SK-N-SH (cell line): ENCODE results near the gene STX16. TPM values are rescaled to one million over a fixed set of nuclear protein-coding genes. Genes with fewer than 3 reads are reported as not detected.

Source experiments
- CTCF ChIA-PET: fragments of 300-600, 350-600 bp; formaldehyde crosslinking; extraction: SDS; loops from one replicate; lab custom pipeline; 2021; lab: Yijun Ruan, JAX
- POLR2A ChIA-PET: fragments of 350-600 bp; sonication (Branson Sonifier 250); formaldehyde crosslinking; extraction: SDS; loops from one replicate; lab custom pipeline; 2020; ENCODE audit warnings: antibody characterized with exemption, inconsistent platforms; lab: Yijun Ruan, JAX
- DNase-seq: peaks from one replicate; pipeline ENCODE4 v3.0.0; 2012
- H2AFZ ChIP-seq: fragments of 200-600 bp; sonication (generic); 2 replicates; pipeline ENCODE4 v1.8.1; 2016; ENCODE audit warnings: antibody characterized with exemption, mild to moderate bottlenecking, low read depth
- H3F3A ChIP-seq: fragments of 200-600 bp; sonication (generic); replicated peaks from 2 replicates; pipeline ENCODE3; 2016; ENCODE audit warnings: antibody characterized with exemption, mild to moderate bottlenecking; ENCODE audit not compliant: insufficient read depth
- H3K27ac ChIP-seq, 2 experiments: fragments of 200-500 bp in 1 of 2; fragments of 200-600 bp in 1 of 2; sonication (Bioruptor generic) in 1 of 2; sonication (generic), shearing (Covaris generic) in 1 of 2; 2 replicates each; pipeline versions ENCODE4 v1.5.1 to v1.6.1; 2014 to 2016; ENCODE audit warnings: low read depth in 2 of 2, inconsistent platforms in 1 of 2, low read length in 1 of 2, mild to moderate bottlenecking in 1 of 2, mixed read lengths in 1 of 2
- H3K27me3 ChIP-seq: fragments of 200-600 bp; sonication (generic), shearing (Covaris generic); 2 replicates; pipeline ENCODE4 v1.6.1; 2016; ENCODE audit warnings: mixed run types; ENCODE audit not compliant: insufficient read depth
- H3K36me3 ChIP-seq, 2 experiments: fragments of 200-500 bp in 1 of 2; fragments of 200-600 bp in 1 of 2; sonication (Bioruptor generic) in 1 of 2; sonication (generic) in 1 of 2; replicated peaks in 1 of 2; 2 replicates each; pipeline versions ENCODE3 to v1.5.1; 2014 to 2016; ENCODE audit warnings: low read length in 1 of 2, mild to moderate bottlenecking in 1 of 2; ENCODE audit not compliant: insufficient read depth in 2 of 2, control insufficient read depth in 1 of 2
- H3K4me1 ChIP-seq, 2 experiments: fragments of 200-500 bp in 1 of 2; fragments of 200-600 bp in 1 of 2; sonication (Bioruptor generic) in 1 of 2; sonication (generic), shearing (Covaris generic) in 1 of 2; 2 replicates each; pipeline versions ENCODE4 v1.5.1 to v1.6.1; 2014 to 2016; ENCODE audit warnings: low read depth in 1 of 2, low read length in 1 of 2, mixed run types in 1 of 2; ENCODE audit not compliant: insufficient read depth in 2 of 2, control insufficient read depth in 1 of 2
- H3K4me2 ChIP-seq: fragments of 200-600 bp; sonication (generic), shearing (Covaris generic); 2 replicates; pipeline ENCODE4 v1.6.1; 2017; ENCODE audit warnings: mixed run types
- H3K4me3 ChIP-seq, 2 experiments: fragments of 200-500 bp in 1 of 2; fragments of 200-600 bp in 1 of 2; sonication (Bioruptor generic) in 1 of 2; sonication (generic), shearing (Covaris generic) in 1 of 2; 2 replicates each; pipeline versions ENCODE4 v1.5.1 to v1.8.1; 2014 to 2016; ENCODE audit warnings: low read depth in 2 of 2, inconsistent platforms in 1 of 2, low read length in 1 of 2, mild to moderate bottlenecking in 1 of 2, mixed read lengths in 1 of 2, moderate library complexity in 1 of 2
- H3K79me2 ChIP-seq: fragments of 200-600 bp; sonication (generic); 2 replicates; pipeline ENCODE4 v1.8.1; 2017; ENCODE audit warnings: mild to moderate bottlenecking; ENCODE audit not compliant: insufficient read depth
- H3K9ac ChIP-seq: fragments of 200-600 bp; sonication (generic); 2 replicates; pipeline ENCODE4 v1.6.1; 2017; ENCODE audit warnings: mixed run types
- H3K9me2 ChIP-seq: fragments of 200-600 bp; sonication (generic); 2 replicates; pipeline ENCODE4 v1.6.1; 2017; ENCODE audit warnings: mixed run types
- H3K9me3 ChIP-seq: fragments of 200-600 bp; sonication (generic); 2 replicates; pipeline ENCODE4 v1.6.1; 2017; ENCODE audit warnings: mixed run types, mild to moderate bottlenecking, moderate library complexity
- H4K20me1 ChIP-seq: fragments of 200-600 bp; sonication (generic); 2 replicates; pipeline ENCODE4 v1.6.1; 2017; ENCODE audit warnings: mild to moderate bottlenecking, mixed run types; ENCODE audit not compliant: insufficient read depth
- CHD2 ChIP-seq: fragments of 150-350 bp; IDR thresholded peaks from 2 replicates; pipeline ENCODE4 v1.6.1; 2018; ENCODE audit warnings: low read length; ENCODE audit not compliant: partially characterized antibody
- FOXJ3 ChIP-seq: sonication (generic); formaldehyde crosslinking; IDR thresholded peaks from 2 replicates; pipeline ENCODE4 v1.5.1; 2020; ENCODE audit warnings: mild to moderate bottlenecking, missing genetic modification reagents
- FOXM1 ChIP-seq: IDR thresholded peaks from 2 replicates; pipeline ENCODE4 v1.4.0; 2012; ENCODE audit warnings: low read depth, mild to moderate bottlenecking
- GATA2 ChIP-seq: sonication (generic); formaldehyde crosslinking; IDR thresholded peaks from 2 replicates; pipeline ENCODE4 v1.5.0; 2020; ENCODE audit warnings: mild to moderate bottlenecking, missing genetic modification reagents
- POLR2AphosphoS5 ChIP-seq: IDR thresholded peaks from 2 replicates; pipeline ENCODE4 v1.6.1; 2012; ENCODE audit warnings: low read depth, low read length
- RFX5 ChIP-seq: IDR thresholded peaks from 2 replicates; pipeline ENCODE4 v1.6.1; 2012; ENCODE audit warnings: mild to moderate bottlenecking, improper control_type of control experiment, low read length
- SIN3A ChIP-seq: IDR thresholded peaks from 2 replicates; pipeline ENCODE4 v1.6.1; 2012; ENCODE audit warnings: low read depth, mild to moderate bottlenecking, low read length, moderate library complexity, borderline replicate concordance
- SMC3 ChIP-seq: IDR thresholded peaks from 2 replicates; pipeline ENCODE4 v1.6.1; 2012; ENCODE audit warnings: low read depth, low read length, improper control_type of control experiment
- YY1 ChIP-seq: IDR thresholded peaks from 2 replicates; pipeline ENCODE4 v1.4.0; 2012; ENCODE audit warnings: low read depth, mild to moderate bottlenecking
- WGBS: methylation state at CpG from one replicate; pipeline ENCODE4 v1.1.6; 2017; ENCODE audit warnings: low lambda C conversion rate; 5-methylcytosine and 5-hydroxymethylcytosine counted together
- polyA plus RNA-seq, 3 experiments: library from polyadenylated mRNA; depleted of rRNA; stranded (reverse); fragments of >200 nt; gene quantifications; 2 replicates each; pipeline ENCODE4 v1.2.3, GENCODE V29; 2012
- TF ChIP-seq, protein P1 (sequence below): fragments of 150-350 bp; IDR thresholded peaks from 2 replicates; pipeline ENCODE4 v1.6.1; 2017; ENCODE audit warnings: antibody characterized with exemption, low read length, low read depth, borderline replicate concordance
- TF ChIP-seq, protein P2 (sequence below): IDR thresholded peaks from 2 replicates; pipeline ENCODE4 v1.4.0; 2012; ENCODE audit warnings: low read depth
- TF ChIP-seq, protein P3 (sequence below): IDR thresholded peaks from 2 replicates; pipeline ENCODE4 v1.6.1; 2012; ENCODE audit warnings: mild to moderate bottlenecking, low read depth, low read length, moderate library complexity

The STX16 gene
- polyA plus RNA-seq, 1 of the 3 experiments (the other 2 are of a cell fraction) = 63.8 TPM

DNA sequence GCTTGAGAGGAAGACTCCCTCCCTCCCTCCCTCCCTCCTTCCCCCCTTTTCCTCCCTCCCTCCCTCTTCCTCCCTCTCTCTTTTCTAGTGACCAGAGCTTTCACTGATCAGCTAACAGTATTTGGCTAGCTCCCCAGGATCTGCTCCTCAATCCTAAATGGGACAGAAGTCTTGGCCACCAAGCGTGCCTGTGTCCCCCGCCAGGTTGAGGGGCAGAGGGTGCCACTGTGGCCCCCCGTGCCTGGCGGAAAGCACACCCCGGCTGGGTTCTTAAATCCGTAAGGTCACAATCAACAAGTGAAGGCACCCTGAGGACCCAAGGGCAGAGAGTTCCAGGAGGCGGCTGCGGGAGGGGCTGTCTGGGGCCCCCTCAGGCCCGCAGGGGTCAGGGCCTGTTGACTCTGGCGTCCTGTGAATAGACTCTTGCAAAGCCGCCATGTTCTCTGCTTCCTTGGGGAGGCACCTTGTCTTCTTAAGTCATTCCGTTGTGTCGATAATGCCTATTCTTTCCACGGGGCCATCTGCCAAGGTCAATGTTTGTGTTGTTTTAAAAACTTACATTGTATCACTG lies 38.9 kb upstream of the STX16 start:
- no peak for DNase-seq
- no peaks in the 10 kb centered on the region for H3K36me3 ChIP-seq
- no peaks in the 10 kb centered on the region for H4K20me1 ChIP-seq
- no peak overlapping the region for H3K4me2 ChIP-seq
- H3K4me1 ChIP-seq = peaks cover 0 to 19% of the 10 kb centered on the region in 2 experiments; a peak in 2 of 4 replicates
- no peak overlapping the region for H3K9ac ChIP-seq
- TF ChIP-seq, protein P1, sequence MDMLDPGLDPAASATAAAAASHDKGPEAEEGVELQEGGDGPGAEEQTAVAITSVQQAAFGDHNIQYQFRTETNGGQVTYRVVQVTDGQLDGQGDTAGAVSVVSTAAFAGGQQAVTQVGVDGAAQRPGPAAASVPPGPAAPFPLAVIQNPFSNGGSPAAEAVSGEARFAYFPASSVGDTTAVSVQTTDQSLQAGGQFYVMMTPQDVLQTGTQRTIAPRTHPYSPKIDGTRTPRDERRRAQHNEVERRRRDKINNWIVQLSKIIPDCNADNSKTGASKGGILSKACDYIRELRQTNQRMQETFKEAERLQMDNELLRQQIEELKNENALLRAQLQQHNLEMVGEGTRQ = no peak
- TF ChIP-seq CHD2 (no peak), RFX5 (no peak), SIN3A (no peak), FOXJ3 (no peak)
- TF ChIP-seq, protein P2, sequence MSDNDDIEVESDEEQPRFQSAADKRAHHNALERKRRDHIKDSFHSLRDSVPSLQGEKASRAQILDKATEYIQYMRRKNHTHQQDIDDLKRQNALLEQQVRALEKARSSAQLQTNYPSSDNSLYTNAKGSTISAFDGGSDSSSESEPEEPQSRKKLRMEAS = no peak
- no peaks in the 10 kb centered on the region for H3K9me2 ChIP-seq
- H3F3A ChIP-seq = no peaks in the 10 kb centered on the region
- no peaks in the 10 kb centered on the region for H3K79me2 ChIP-seq
- H2AFZ ChIP-seq = no peak overlapping the region
- H3K9me3 ChIP-seq = peaks cover 2% of the 10 kb centered on the region; the same call in 1 of the 2 replicates
- H3K4me3 ChIP-seq = no peak overlapping the region
- H3K27ac ChIP-seq = no peak overlapping the region
- no peaks in the 10 kb centered on the region for H3K27me3 ChIP-seq
- 86% methylated on average over 13 of the region's 14 CpGs for WGBS
- POLR2A ChIA-PET = interaction anchor here (1.4 kb wide), 1 partner anchor 10 kb away, joined by 3 read pairs; no protein-coding TSS in a partner anchor
- CTCF ChIA-PET = no interaction called here

DNA sequence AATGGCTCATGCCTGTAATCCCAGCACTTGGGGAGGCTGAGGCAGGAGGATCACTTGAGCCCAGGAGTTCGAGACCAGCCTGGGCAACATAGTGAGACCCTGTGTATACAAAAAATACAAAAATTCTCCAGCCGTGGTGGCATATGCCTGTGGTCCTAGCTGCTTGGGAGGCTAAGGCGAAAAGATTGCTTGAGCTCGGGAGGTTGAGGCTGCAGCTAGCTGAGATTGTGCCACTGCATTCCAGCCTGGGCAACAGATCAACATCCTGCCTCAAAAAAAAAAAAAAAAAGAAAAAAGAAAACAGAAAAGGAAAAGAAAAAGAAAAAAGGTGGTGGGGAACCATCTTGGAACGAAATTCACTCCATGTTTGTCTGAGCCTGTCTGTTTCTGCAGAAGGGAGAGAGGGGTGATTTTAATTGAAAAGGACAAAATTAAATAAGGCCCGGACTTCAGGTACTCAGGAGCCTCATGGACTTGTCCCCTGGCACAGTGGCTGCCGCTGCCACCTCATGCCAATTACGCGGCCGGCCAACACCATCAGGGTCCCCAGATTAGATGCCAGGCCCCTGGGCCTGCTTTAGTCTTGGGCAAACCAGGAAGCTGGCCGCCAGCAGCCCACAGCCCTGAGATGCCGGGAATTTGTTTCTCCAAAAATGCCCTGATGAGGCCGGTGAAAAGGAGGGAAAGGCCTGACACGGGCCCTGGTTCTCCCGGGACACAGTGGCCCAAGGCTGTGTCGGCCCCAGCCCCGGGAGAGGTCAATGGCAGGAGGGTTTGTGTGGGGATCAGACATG lies 37.8 kb upstream of the STX16 start:
- Histone ChIP-seq H3K27me3 (no peaks in the 10 kb centered on the region), H2AFZ (no peak overlapping the region), H3K79me2 (no peaks in the 10 kb centered on the region), H3K9me2 (no peaks in the 10 kb centered on the region), H3K27ac (no peak overlapping the region), H3K9ac (no peak overlapping the region), H3K9me3 (peaks cover 3% of the 10 kb centered on the region; the same call in 1 of the 2 replicates), H3K4me1 (peaks cover 0 to 18% of the 10 kb centered on the region in 2 experiments; a peak in 2 of 4 replicates), H4K20me1 (no peaks in the 10 kb centered on the region), H3K4me3 (no peak overlapping the region), H3K4me2 (no peak overlapping the region), H3K36me3 (no peaks in the 10 kb centered on the region), H3F3A (no peaks in the 10 kb centered on the region)
- DNase-seq = no peak
- ChIA-PET CTCF (no interaction called here), POLR2A (no interaction called here)
- WGBS = 94% methylated on average over 12 of the region's 17 CpGs
- TF ChIP-seq GATA2 (CRISPR knock-in tag) = no peak
- TF ChIP-seq, protein P3, sequence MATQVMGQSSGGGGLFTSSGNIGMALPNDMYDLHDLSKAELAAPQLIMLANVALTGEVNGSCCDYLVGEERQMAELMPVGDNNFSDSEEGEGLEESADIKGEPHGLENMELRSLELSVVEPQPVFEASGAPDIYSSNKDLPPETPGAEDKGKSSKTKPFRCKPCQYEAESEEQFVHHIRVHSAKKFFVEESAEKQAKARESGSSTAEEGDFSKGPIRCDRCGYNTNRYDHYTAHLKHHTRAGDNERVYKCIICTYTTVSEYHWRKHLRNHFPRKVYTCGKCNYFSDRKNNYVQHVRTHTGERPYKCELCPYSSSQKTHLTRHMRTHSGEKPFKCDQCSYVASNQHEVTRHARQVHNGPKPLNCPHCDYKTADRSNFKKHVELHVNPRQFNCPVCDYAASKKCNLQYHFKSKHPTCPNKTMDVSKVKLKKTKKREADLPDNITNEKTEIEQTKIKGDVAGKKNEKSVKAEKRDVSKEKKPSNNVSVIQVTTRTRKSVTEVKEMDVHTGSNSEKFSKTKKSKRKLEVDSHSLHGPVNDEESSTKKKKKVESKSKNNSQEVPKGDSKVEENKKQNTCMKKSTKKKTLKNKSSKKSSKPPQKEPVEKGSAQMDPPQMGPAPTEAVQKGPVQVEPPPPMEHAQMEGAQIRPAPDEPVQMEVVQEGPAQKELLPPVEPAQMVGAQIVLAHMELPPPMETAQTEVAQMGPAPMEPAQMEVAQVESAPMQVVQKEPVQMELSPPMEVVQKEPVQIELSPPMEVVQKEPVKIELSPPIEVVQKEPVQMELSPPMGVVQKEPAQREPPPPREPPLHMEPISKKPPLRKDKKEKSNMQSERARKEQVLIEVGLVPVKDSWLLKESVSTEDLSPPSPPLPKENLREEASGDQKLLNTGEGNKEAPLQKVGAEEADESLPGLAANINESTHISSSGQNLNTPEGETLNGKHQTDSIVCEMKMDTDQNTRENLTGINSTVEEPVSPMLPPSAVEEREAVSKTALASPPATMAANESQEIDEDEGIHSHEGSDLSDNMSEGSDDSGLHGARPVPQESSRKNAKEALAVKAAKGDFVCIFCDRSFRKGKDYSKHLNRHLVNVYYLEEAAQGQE = no peak
- TF ChIP-seq, protein P1 = no peak
- TF ChIP-seq, protein P2 = no peak
- no peak for TF ChIP-seq SIN3A
- no peak for TF ChIP-seq SMC3
- TF ChIP-seq YY1 = no peak
- no peak for TF ChIP-seq FOXM1
- TF ChIP-seq POLR2AphosphoS5 = no peak
